Muscle layer of duodenum (tissue), 2 donors: ENCODE data around the gene TGM4.

ENCODE experiments used
- H3K27ac ChIP-seq: one replicate; pipeline ENCODE4 v1.7.0; 2013; ENCODE audit warnings: mild to moderate bottlenecking, low read length
- H3K27me3 ChIP-seq: one replicate; pipeline ENCODE4 v1.7.0; 2013; ENCODE audit warnings: low read depth, mild to moderate bottlenecking, control low read depth, low read length
- H3K36me3 ChIP-seq, 2 donors: one replicate each; pipeline ENCODE4 v1.7.0; 2013; ENCODE audit warnings: low read length in 2 of 2, control low read depth in 1 of 2, mild to moderate bottlenecking in 1 of 2; ENCODE audit not compliant: insufficient read depth in 2 of 2, control insufficient read depth in 1 of 2
- H3K4me1 ChIP-seq, 2 donors: one replicate each; pipeline ENCODE4 v1.7.0; 2013; ENCODE audit warnings: low read length in 2 of 2, mild to moderate bottlenecking in 2 of 2, control low read depth in 1 of 2, moderate library complexity in 1 of 2; ENCODE audit not compliant: insufficient read depth in 2 of 2, control insufficient read depth in 1 of 2
- H3K4me3 ChIP-seq, 2 donors: one replicate each; pipeline ENCODE4 v1.7.0; 2013; ENCODE audit warnings: low read length in 2 of 2, low read depth in 1 of 2, mild to moderate bottlenecking in 1 of 2
- H3K9me3 ChIP-seq, 2 donors: one replicate each; pipeline ENCODE4 v1.7.0; 2013; ENCODE audit warnings: low read length in 2 of 2, control low read depth in 1 of 2, mild to moderate bottlenecking in 1 of 2; ENCODE audit not compliant: control insufficient read depth in 1 of 2
- donor health status: healthy.

Gene TGM4

GRCh38 chr3:44883213-44883955, 9.0 kb downstream of the TGM4 start:
- Histone ChIP-seq H3K4me1 (no peaks in the 10 kb centered on the region), H3K27ac (no peak overlapping the region), H3K4me3 (no peak overlapping the region), H3K36me3 (no peaks in the 10 kb centered on the region), H3K27me3 (no peaks in the 10 kb centered on the region), H3K9me3 (no peaks in the 10 kb centered on the region)

DNA sequence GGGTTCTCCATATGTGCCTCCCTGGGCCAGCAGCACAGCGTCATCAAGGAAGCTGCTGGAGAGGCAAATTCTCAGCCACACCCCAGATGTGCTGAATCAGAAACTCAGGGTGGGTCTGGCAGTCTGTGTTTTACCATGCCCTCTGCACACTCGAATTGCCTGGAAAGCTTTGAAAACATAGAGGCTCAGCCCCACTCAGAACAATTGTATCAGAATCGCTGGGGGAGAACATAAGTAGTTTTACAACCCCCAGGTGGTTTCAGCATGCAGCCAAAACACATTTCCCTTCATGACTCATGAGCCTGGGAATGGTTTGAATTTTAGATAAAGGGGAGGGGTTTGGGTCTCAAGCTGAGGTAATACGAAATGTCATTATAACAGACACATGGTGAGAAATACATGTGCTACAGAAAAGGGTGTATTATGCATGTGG, 9.6 kb downstream of the TGM4 start:
- no peak overlapping the region for H3K27ac ChIP-seq
- no peaks in the 10 kb centered on the region for H3K9me3 ChIP-seq
- no peaks in the 10 kb centered on the region for H3K27me3 ChIP-seq
- no peak overlapping the region for H3K4me3 ChIP-seq
- no peaks in the 10 kb centered on the region for H3K36me3 ChIP-seq
- no peaks in the 10 kb centered on the region for H3K4me1 ChIP-seq

- Histone ChIP-seq H3K27me3 (no peaks in the 10 kb centered on the region), H3K27ac (no peak overlapping the region), H3K4me1 (no peaks in the 10 kb centered on the region), H3K36me3 (no peaks in the 10 kb centered on the region), H3K4me3 (no peak overlapping the region), H3K9me3 (no peaks in the 10 kb centered on the region)
Measured at GRCh38 chr3:44885618-44886017, 11.2 kb downstream of the TGM4 start.

DNA sequence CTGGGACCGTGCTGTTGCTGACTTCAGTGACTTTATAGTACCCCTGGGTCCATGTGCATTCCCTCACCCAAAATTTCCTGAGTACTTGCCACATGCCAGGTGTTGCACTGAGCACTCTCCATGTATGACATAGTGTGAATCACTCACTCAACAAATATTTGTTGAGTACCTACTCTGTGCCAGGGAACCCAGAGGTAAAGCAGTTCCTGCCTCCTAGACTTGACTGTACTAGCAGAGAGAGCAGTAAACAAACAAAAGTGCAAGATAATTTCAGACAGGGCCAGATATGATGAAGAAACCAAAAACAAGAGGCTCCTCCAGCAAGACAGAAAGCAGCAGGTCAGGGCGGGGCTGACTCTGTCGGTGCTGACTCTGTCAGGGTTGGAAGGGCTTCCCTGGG, 12.2 kb downstream of the TGM4 start:
- Histone ChIP-seq H3K27ac (no peak overlapping the region), H3K4me1 (no peaks in the 10 kb centered on the region), H3K27me3 (no peaks in the 10 kb centered on the region), H3K9me3 (no peaks in the 10 kb centered on the region), H3K36me3 (no peaks in the 10 kb centered on the region), H3K4me3 (no peak overlapping the region)

DNA sequence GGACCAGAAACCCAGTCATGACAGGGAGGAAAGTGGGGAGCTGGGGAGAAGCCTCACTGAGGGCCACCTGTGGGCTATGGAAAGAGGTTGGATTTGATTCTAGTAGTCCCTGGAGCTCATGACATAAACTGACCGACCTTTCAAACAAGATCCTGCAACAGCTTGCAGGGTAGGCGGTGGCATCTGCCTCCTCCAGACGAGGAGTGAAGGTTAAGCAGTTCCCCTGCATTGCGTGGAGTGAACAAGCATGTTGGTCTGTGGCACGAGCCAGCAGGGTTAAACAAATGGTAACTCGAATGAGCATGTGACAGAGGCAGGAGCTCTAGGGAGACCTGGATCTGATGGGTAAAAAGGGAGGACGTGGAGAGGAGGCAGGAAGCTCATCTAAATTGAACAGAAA, 12.7 kb downstream of the TGM4 start:
- H3K9me3 ChIP-seq, result no peaks in the 10 kb centered on the region
- H3K4me1 ChIP-seq, result no peaks in the 10 kb centered on the region
- H3K27ac ChIP-seq, result no peak overlapping the region
- H3K4me3 ChIP-seq, result no peak overlapping the region
- no peaks in the 10 kb centered on the region for H3K27me3 ChIP-seq
- no peaks in the 10 kb centered on the region for H3K36me3 ChIP-seq

GRCh38 chr3:44890258-44890657, 15.8 kb downstream of the TGM4 start:
- Histone ChIP-seq H3K4me3 (no peak overlapping the region), H3K27me3 (no peaks in the 10 kb centered on the region), H3K9me3 (no peaks in the 10 kb centered on the region), H3K27ac (no peak overlapping the region), H3K36me3 (no peaks in the 10 kb centered on the region), H3K4me1 (no peaks in the 10 kb centered on the region)

DNA sequence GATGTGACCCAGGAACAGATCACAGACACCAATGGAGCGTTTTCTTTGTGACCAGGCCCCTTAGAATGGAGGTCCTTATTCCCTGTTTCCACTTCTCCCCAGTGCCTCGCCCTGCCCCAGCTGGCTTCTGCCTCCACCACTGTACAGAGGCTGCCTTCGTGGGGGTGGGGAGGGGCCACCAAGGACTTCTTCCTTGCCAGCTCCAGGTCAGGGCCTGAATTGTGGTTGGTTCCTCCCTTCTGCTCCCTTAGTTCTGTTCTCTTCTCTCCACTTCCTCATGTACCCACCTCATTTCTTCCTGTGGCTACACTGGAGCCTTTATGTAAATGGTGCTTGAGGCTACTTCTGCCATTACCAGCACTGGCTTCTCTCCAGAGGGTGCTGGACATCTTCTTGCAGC, 16.4 kb downstream of the TGM4 start:
- no peaks in the 10 kb centered on the region for H3K9me3 ChIP-seq
- H3K4me3 ChIP-seq, result no peak overlapping the region
- no peaks in the 10 kb centered on the region for H3K36me3 ChIP-seq
- no peak overlapping the region for H3K27ac ChIP-seq
- H3K4me1 ChIP-seq, result no peaks in the 10 kb centered on the region
- H3K27me3 ChIP-seq, result no peaks in the 10 kb centered on the region

DNA sequence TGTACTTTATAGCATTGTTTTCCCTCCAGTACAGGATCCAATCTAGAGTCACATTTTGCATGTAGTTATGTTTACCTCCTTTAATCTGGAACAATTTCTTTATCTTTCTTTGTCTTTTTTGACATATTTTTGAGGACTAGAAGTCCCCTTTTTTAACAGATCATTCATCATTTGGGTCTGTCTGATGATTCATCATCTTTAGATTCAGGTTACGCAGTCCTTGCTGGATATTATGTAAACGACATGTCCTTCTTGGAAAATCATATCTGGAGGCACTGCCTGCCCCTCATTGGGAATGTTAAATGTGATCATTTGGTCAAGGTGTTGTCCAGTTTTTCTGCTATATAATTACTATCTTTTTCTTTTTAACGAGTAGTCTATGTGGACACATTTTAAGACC, 18.3 kb downstream of the TGM4 start:
- Histone ChIP-seq H3K36me3 (no peaks in the 10 kb centered on the region), H3K9me3 (no peaks in the 10 kb centered on the region), H3K4me3 (no peak overlapping the region), H3K27me3 (no peaks in the 10 kb centered on the region), H3K27ac (no peak overlapping the region), H3K4me1 (no peaks in the 10 kb centered on the region)

- H3K4me1 ChIP-seq, result no peaks in the 10 kb centered on the region
- H3K27me3 ChIP-seq, result no peaks in the 10 kb centered on the region
- no peak overlapping the region for H3K27ac ChIP-seq
- no peak overlapping the region for H3K4me3 ChIP-seq
- no peaks in the 10 kb centered on the region for H3K9me3 ChIP-seq
- no peaks in the 10 kb centered on the region for H3K36me3 ChIP-seq
Measured at GRCh38 chr3:44893097-44893496, 18.7 kb downstream of the TGM4 start.

- H3K27ac ChIP-seq, result no peak overlapping the region
- no peaks in the 10 kb centered on the region for H3K27me3 ChIP-seq
- no peaks in the 10 kb centered on the region for H3K36me3 ChIP-seq
- no peaks in the 10 kb centered on the region for H3K9me3 ChIP-seq
- no peaks in the 10 kb centered on the region for H3K4me1 ChIP-seq
- no peak overlapping the region for H3K4me3 ChIP-seq
Measured at GRCh38 chr3:44894485-44894884, 20.1 kb downstream of the TGM4 start.

- no peaks in the 10 kb centered on the region for H3K4me1 ChIP-seq
- H3K36me3 ChIP-seq, result no peaks in the 10 kb centered on the region
- no peak overlapping the region for H3K4me3 ChIP-seq
- H3K27ac ChIP-seq, result no peak overlapping the region
- no peaks in the 10 kb centered on the region for H3K9me3 ChIP-seq
- no peaks in the 10 kb centered on the region for H3K27me3 ChIP-seq
Measured at GRCh38 chr3:44896440-44896839, 22.0 kb downstream of the TGM4 start.

DNA sequence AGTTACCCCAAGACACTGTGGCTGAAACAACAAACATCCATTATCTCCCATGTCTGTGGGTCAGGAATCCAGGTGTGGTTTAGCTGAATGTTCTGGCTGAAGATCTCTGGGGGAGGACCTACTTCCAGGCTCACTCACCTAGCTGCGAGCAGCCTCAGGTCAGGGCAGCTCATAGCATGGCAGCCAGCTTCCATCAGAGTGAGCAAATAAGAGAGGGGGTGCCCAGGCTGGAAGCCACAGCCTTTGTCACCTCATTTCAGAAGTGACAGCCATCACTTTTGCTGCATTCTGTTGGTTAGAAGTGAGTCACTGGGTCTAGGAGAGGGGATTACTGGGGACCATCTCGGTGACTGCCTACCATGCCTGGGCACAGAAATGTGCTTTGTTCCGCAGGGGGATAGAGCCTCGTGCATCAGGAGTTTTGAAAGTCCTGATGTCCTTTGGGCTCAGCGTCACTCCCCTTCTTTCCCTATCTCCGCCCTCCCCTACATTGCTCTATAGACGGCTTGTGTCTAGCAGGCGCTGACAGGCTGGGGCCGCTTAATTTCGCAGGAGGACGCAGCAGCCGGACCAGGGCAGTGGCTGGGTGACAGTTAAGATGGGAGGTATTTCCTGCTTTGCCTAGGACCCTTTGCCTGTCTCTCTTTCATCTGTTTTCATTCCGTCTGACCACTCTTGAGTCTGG, 25.4 kb downstream of the TGM4 start:
- Histone ChIP-seq H3K27me3 (no peaks in the 10 kb centered on the region), H3K27ac (no peak overlapping the region), H3K9me3 (no peaks in the 10 kb centered on the region), H3K4me1 (no peaks in the 10 kb centered on the region), H3K36me3 (no peaks in the 10 kb centered on the region), H3K4me3 (no peak overlapping the region)
